GM21737 (cell line): ENCODE data around the gene ZBTB48.

Source experiments
- ATAC-seq: cut with Tn5 transposase; IDR thresholded peaks from one replicate; pipeline ENCODE4 v1.9.1; 2021; ENCODE audit warnings: mild to moderate bottlenecking, moderate library complexity; ENCODE audit not compliant: unreplicated experiment

The ZBTB48 gene

DNA sequence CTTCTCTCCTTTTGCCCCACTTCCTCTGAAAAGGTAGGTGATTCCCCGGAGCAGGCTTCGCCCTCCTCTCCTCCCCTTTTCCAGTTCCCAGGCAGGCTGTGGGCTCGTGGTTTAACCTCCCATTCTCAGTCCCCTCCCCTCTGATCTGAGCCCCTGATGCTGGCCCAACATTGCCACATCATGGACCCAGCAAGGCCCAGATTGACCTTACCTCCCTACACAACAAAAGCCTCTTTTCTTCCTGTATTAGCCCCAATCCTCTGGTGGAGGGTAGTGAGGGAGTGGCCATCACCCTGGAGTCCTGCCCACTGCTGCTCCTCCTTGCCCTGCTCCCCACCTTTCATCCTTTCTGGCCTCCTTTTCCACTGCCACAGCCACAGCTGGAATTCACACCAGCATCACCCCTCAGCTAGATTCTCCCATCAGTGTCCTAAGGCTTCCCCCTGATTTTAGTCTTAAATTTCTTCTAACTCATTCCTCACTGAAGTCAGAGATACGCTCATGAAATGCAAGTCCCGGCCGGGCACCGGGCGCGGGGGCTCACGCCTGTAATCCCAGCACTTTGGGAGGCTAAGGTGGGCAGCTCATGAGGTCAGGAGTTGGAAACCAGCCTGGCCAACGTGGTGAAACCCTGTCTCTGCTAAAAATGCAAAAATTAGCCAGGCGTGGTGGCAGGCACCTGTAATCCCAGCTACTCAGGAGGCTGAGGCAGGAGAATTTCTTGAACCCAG, 7.0 kb upstream of the ZBTB48 start:
- ATAC-seq, result no peak

- no peak for ATAC-seq
Measured at GRCh38 chr1:6574025-6574620, 5.7 kb upstream of the ZBTB48 start.

- no peak for ATAC-seq
Measured at GRCh38 chr1:6574818-6575217, 5.0 kb upstream of the ZBTB48 start.

DNA sequence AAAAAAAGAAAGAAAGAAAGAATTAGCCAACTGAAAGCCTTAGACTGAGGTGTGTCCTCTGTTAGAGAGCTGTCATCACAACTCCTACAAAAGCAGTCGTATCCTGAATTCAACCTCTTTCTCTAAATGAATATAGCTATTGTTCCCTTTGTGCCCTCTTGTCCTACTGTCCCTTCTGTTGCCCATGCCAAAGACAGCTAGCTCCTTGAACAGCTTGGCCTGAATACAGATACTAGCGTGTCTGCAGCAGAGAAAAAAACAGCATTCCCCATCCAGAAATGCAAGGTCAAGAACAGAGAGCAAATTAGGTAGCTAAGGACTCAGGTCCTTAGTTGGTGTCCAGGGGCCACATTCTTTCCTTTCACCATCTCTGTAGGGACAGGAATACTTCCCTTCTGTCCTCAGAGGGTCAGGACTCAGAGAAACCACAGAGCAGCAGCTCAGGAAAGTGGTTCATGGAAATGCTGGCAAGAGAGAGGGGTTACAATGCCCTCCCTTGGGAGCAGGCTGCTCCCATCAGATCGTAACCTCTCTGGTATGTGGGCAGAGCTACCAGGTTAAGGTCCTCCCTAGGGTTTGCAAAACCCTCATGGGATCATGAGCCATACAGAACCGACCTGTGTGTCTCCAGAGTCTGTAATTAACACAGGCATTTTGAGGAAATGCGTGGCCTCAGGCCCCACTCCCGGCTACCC, 1.8 kb upstream of the ZBTB48 start:
- no peak for ATAC-seq

DNA sequence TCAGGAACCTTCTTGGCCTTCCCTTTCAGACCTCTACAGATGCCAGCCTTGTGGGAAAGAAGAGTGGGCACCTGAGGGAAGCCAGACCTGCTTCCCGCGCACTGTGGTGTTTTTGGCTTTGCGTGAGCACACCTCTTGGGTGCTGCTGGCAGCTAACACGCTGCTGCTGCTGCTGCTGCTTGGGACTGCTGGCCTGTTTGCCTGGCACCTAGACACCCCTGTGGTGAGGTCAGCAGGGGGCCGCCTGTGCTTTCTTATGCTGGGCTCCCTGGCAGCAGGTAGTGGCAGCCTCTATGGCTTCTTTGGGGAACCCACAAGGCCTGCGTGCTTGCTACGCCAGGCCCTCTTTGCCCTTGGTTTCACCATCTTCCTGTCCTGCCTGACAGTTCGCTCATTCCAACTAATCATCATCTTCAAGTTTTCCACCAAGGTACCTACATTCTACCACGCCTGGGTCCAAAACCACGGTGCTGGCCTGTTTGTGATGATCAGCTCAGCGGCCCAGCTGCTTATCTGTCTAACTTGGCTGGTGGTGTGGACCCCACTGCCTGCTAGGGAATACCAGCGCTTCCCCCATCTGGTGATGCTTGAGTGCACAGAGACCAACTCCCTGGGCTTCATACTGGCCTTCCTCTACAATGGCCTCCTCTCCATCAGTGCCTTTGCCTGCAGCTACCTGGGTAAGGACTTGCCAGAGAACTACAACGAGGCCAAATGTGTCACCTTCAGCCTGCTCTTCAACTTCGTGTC, 995 bp upstream of the ZBTB48 start:
- ATAC-seq, result no peak

DNA sequence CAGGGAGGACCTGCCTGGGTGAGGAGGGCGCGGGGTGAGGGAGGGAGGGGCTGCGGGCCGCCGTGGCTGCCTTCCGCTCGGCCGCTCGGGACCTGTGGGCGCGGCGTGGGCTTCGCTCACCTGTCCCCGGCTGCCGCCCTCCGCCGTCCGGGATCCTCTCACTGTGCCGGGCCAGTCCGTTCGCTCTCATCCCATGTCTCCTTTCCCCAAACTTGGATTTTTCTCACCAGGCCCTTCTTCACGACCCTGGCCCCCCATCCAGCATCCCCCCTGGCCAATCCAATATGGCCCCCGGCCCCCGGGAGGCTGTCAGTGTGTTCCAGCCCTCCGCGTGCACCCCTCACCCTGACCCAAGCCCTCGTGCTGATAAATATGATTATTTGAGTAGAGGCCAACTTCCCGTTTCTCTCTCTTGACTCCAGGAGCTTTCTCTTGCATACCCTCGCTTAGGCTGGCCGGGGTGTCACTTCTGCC, 362 bp downstream of the ZBTB48 start:
- no peak for ATAC-seq

GRCh38 chr1:6580593-6581409, 1.0 kb downstream of the ZBTB48 start:
- ATAC-seq, result no peak

GRCh38 chr1:6581561-6582305, 1.9 kb downstream of the ZBTB48 start:
- ATAC-seq, result no peak

DNA sequence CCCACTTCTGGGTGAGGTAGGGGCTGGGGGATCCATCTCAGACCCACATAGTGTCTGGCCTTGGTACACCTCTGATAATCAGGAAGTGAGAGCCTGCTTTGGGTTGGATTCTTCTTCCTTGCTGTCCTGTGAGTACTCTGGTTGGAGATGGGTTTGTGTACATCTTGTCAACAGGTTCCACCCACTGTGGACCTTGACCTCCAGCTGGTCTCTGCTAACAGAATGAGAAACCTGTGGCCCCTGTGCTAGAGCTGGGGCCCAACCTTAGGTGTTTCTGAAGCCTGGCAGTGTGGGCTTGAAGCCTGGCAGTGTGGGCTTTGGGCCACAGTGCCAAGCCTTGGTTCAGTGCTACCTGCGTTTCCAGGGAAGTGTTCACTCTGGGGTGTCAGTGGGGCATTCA, 2.6 kb downstream of the ZBTB48 start:
- ATAC-seq, result no peak

- ATAC-seq, result no peak
Measured at GRCh38 chr1:6584126-6585080, 4.6 kb downstream of the ZBTB48 start.

DNA sequence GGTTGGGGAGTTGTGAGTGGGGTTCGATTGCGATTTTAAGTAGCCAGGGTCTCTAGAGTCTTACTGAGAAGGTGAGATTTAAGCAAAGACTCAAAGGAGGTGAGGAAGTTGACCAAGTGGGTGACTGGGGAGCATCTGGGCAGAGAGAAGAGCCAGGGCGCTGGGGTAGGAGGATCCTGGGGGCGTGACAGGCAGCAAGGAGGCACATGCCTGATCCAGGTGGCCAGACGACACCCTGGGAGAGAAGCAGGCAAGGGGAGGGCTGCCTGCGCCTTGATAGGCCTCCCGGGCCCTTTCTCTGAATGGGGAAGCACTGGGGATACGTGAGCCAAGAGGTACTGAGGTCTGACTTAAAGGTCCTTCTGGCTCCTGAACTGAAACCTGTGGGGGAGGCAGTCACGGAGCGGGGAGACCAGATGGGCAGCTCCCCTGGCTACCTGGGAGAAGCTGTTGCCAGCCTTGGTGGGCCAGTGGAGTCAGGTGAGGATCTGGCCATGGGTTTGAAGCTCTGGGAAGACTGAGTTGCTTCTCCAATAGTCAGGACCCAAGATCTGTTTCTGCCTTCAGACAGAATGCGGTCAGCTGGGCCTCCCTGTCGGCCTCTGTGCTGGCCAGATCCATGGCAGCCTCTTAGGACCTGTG, 5.4 kb downstream of the ZBTB48 start:
- no peak for ATAC-seq

GRCh38 chr1:6585841-6586240, 6.0 kb downstream of the ZBTB48 start:
- ATAC-seq, result no peak

GRCh38 chr1:6586404-6586816, 6.6 kb downstream of the ZBTB48 start:
- no peak for ATAC-seq

DNA sequence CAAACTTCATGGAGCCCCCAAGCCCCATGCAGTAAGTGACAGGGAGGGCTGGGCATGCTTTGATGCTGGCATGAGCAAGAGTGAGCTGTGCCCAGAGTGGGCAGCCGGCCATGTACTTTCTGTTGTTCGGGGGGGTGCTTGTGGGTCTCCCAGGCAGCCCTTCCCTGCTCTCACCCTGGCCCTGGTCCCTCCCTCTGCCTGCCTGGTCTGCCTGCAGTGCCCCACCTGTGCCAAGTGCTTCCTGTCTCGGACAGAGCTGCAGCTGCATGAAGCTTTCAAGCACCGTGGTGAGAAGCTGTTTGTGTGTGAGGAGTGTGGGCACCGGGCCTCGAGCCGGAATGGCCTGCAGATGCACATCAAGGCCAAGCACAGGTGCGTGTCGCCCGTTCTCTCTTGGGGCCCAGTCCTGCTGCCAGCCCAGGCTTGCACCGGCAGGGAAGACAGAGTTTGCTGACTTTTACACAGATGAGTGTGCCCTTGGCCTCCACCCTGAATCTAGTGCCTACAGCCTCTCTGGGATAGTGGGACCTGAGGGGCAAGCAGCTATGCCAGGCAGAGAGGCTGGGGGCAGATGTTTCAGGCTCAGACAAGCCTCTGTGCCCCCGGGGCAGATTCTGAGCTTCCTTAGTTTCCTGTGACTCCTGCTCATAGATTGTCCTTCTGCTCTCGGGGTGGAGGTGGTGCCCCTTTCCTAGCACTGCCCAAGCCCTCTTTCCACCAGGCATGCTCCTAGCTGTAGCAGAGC, 7.6 kb downstream of the ZBTB48 start:
- no peak for ATAC-seq

GRCh38 chr1:6588128-6588892, 8.5 kb downstream of the ZBTB48 start:
- ATAC-seq, result no peak

DNA sequence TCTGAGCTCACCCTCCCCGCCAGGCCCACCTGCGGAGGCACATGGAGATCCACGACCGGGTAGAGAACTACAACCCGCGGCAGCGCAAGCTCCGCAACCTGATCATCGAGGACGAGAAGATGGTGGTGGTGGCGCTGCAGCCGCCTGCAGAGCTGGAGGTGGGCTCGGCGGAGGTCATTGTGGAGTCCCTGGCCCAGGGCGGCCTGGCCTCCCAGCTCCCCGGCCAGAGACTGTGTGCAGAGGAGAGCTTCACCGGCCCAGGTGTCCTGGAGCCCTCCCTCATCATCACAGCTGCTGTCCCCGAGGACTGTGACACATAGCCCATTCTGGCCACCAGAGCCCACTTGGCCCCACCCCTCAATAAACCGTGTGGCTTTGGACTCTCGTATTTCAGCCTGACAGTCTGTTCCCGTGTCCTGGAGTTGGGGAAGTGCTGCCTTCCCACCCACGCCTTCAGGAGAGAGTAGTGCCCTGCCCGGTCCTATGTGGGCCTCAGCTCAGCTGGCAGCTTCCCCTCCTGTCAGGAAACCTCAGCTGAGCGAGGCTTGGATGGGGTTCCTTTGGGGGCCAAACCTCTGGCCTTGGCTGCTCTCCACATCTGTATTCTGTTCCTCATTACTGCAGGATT, 9.2 kb downstream of the ZBTB48 start:
- ATAC-seq, result no peak
